Dendritic cell treated with granulocyte-macrophage colony-stimulating factor and Interleukin-4, amounts not matched to agents 40 ng/mL and 50 ng/mL, for 4 days (primary cell): ENCODE measurements around the gene TMPRSS13.
A peak's percentile ranks its signal among the peaks of the same experiment; 100 is the strongest.
"Not testable (repeated sequence)": the region's sequence is repeated elsewhere in the genome, so short reads cannot be mapped to it uniquely, and the experiment has no call there.

Experiments used
- H3K27ac Mint-ChIP-seq: one replicate; pipeline ENCODE4 v1.8.0; 2022; ENCODE audit warnings: mild to moderate bottlenecking, mixed read lengths
- H3K27me3 Mint-ChIP-seq: one replicate; pipeline ENCODE4 v1.8.0; 2022; ENCODE audit warnings: mild to moderate bottlenecking, mixed read lengths
- H3K36me3 Mint-ChIP-seq: one replicate; pipeline ENCODE4 v1.8.0; 2022; ENCODE audit warnings: low read depth, mixed read lengths
- H3K4me1 Mint-ChIP-seq: one replicate; pipeline ENCODE4 v1.8.0; 2022; ENCODE audit warnings: low read depth, mixed read lengths
- H3K4me3 Mint-ChIP-seq: one replicate; pipeline ENCODE4 v1.8.0; 2022; ENCODE audit warnings: mild to moderate bottlenecking, moderate library complexity, mixed read lengths
- H3K9me3 Mint-ChIP-seq: one replicate; pipeline ENCODE4 v1.8.0; 2022; ENCODE audit warnings: mixed read lengths
- intact Hi-C: fragments of 100-400 bp; cut with micrococcal nuclease; formaldehyde crosslinking; loops from one replicate; pipeline ENCODE4 v1.15.0; 2022

The TMPRSS13 gene

DNA sequence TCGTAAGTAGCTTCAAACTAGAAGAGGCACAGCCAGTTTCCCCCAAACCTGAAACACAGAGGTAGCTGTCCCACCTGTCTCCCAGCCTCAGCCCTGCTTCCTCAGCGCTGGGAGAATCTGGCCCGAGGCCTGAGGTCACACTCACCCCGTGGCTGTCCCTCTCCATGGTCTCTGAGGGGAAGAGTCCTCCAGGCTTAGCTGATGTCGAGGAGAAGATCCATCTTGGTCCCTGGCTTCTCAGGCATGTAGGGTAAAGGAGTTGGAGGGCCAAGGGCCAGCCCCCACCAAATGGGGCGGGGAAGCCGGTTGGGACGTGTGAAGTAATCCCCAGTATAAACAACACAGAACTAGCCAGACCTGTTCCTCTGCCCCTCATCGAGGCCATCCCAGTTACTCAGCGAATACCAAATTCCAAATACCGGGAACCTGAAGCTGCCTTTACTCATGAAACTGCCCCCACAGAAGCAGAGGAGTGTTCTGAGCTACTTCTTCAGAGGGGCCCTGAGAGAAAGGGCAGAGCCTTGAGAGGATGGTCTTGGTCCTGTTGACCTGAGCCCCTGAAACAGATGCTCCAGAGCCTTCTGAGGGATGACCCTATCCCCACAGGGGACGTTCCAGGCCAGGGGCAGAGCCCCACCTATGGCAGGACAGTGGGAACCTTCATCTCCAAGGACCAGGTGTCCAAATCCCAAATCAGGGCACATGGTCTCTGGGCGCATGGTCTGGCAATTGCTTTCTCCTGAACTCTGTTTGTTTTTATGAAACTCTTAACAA, at the start of gene TMPRSS13:
Gene TMPRSS13, minus strand, starts transcription at position 261 of the 774 bp plus-strand sequence. Its CDS starts 95 bp downstream, at position 166.
- H3K36me3 Mint-ChIP-seq, result no peaks in the 10 kb centered on the region
- no peaks in the 10 kb centered on the region for H3K9me3 Mint-ChIP-seq
- intact Hi-C loops, result no loop called here
- peak within 1 kb of the TSS; percentile 58 for H3K27ac Mint-ChIP-seq
- peaks cover 21% of the 10 kb centered on the region for H3K27me3 Mint-ChIP-seq
- H3K4me3 Mint-ChIP-seq, result no peak within 1 kb of the TSS
- peaks cover 61% of the 10 kb centered on the region for H3K4me1 Mint-ChIP-seq

DNA sequence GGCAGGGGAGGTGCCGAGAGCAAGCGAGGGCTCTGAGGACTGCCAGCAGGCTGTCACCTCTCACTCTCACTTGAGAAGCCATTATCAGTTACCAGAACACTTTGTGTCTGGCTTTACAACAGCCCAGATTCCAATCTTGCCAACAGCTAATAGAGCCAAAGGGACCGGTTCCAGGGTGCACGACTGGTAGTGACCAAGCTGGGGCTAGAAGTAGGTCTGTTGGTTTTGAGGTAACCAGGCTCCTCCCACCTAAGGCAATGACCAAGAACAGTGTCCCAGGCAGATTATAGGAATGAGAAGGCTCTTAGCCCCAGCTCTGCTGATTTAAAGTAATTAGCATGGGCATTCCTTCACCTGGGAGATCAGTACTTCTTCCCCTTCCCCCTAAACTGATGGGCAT, 49.8 kb upstream of the TMPRSS13 start:
- H3K27me3 Mint-ChIP-seq, result no peaks in the 10 kb centered on the region
- no peaks in the 10 kb centered on the region for H3K9me3 Mint-ChIP-seq
- peak overlapping the region; percentile 100 for H3K27ac Mint-ChIP-seq
- H3K4me1 Mint-ChIP-seq, result peaks cover 83% of the 10 kb centered on the region
- H3K36me3 Mint-ChIP-seq, result peaks cover 23% of the 10 kb centered on the region
- H3K4me3 Mint-ChIP-seq, result peak overlapping the region; percentile 56
- intact Hi-C loops, result no loop called here

DNA sequence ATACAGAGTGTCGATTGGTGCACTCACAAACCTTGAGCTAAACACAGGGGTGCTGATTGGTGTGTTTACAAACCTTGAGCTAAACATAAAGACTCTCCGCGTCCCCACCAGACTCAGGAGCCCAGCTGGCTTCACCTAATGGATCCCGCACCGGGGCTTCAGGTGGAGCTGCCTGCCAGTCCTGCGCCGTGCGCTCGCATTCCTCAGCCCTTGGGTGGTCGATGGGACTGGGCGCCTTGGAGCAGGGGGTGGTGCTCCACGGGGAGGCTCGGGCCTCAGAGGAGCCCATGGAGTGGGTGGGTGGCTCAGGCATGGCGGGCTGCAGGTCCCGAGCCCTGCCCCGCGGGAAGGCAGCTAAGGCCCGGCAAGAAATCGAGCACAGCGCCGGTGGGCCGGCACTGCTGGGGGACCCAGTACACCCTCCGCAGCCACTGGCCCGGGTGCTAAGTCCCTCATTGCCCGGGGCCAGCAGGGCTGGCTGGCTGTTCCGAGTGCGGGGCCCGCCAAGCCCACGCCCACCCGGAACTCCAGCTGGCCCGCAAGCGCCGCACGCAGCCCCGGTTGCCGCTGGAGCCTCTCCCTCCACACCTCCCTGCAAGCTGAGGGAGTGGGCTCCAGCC, 49.2 kb upstream of the TMPRSS13 start:
- H3K27ac Mint-ChIP-seq, result peak overlapping the region; percentile 100
- H3K4me1 Mint-ChIP-seq, result peaks cover 81% of the 10 kb centered on the region
- intact Hi-C loops, H3K9me3 Mint-ChIP-seq, H3K27me3 Mint-ChIP-seq, H3K4me3 Mint-ChIP-seq: not testable (repeated sequence)
- H3K36me3 Mint-ChIP-seq, result peaks cover 17% of the 10 kb centered on the region

DNA sequence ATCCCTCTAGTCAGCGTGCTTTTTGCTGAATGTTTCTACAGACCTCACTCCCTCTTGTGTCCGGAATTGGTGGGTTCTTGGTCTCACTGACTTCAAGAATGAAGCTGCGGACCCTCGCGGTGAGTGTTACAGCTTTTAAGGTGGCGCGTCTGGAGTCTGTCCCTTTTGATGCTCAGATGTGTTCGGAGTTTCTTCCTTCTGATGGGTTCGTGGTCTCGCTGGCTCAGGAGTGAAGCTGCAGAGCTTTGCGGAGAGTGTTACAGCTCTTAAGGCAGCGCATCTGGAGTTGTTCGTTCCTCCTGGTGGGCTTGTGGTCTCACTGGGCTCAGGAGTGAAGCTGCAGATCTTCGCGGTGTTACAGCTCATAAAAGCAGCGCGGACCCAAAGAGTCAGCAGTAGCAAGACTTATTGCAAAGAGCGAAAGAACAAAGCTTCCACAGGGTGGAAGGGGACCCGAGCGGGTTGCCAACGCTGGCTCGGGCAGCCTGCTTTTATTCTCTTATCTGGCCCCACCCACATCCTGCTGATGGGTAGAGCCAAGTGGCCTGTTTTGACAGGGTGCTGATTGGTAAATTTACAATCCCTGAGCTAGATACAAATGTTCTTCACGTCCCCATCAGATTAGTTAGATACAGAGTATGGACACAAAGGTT, 48.5 kb upstream of the TMPRSS13 start:
- H3K4me1 Mint-ChIP-seq, result peaks cover 81% of the 10 kb centered on the region
- H3K27ac Mint-ChIP-seq, result peak overlapping the region; percentile 100
- intact Hi-C loops, H3K27me3 Mint-ChIP-seq, H3K9me3 Mint-ChIP-seq: not testable (repeated sequence)
- H3K36me3 Mint-ChIP-seq, result peaks cover 15% of the 10 kb centered on the region
- peak overlapping the region; percentile 30 for H3K4me3 Mint-ChIP-seq

DNA sequence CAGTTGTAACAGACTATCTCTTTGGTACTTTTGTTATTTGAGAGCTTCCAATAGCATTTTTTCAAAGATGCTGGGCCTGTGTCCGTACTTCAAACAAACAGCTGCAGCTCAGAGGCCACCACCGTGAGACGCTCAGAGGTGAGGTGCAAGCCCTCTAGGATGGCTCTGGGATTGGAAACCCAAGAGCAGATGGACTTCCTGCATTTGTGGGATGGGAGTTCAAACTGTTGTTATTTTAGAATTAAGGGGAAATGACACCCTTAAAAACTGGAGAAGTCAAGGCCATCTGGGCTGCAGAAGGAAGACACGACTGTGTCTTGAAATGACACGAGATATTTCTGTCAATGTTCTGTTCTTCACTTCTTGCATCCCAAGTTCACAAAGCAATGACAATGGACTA, 47.8 kb upstream of the TMPRSS13 start:
- Mint-ChIP-seq H3K9me3 (no peaks in the 10 kb centered on the region), H3K4me3 (peak overlapping the region; percentile 50), H3K27ac (peak overlapping the region; percentile 100), H3K4me1 (peaks cover 86% of the 10 kb centered on the region), H3K36me3 (peaks cover 15% of the 10 kb centered on the region), H3K27me3 (no peaks in the 10 kb centered on the region)
- intact Hi-C loops, result no loop called here

DNA sequence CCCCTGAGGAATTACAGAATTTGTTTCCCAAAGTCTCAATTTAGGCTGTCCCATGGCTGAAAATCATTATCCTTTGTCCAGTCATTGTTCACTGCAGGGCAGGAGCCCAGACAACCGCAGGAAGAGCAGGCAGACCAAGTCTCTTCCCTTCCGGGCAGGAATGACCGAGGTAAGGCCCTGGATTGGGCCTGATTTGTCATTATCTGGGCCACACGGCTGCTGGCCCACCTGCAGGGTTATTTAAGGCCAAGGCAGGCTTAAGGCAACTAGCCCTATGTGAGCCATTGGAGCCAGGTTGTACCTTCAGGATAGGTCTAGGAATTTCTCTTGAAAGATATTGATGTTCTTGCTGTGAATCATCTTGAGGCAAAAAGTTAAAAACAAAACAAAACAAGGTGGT, 47.2 kb upstream of the TMPRSS13 start:
- no peaks in the 10 kb centered on the region for H3K27me3 Mint-ChIP-seq
- no peak overlapping the region for H3K4me3 Mint-ChIP-seq
- no peaks in the 10 kb centered on the region for H3K9me3 Mint-ChIP-seq
- intact Hi-C loops, result no loop called here
- H3K36me3 Mint-ChIP-seq, result peaks cover 15% of the 10 kb centered on the region
- H3K27ac Mint-ChIP-seq, result peak overlapping the region; percentile 100
- peaks cover 86% of the 10 kb centered on the region for H3K4me1 Mint-ChIP-seq

DNA sequence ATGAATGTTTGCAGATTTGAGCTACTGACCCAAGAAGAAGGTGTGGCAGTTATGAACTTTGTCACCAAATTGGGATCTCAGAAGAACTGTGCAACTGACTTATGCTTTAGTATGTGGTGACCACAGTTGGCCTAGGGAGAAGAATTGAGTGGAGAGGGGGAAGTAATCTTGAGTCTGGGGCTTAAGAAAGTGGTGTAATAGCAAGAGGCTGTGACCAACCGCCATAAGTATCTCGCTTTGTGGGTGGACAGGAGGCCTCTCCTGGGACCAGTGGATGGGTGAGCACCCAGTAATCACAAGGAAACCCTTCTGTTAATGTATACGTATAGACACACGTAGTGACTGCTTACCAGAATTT, 44.3 kb upstream of the TMPRSS13 start:
- Mint-ChIP-seq H3K27ac (peak overlapping the region; percentile 100), H3K9me3 (no peaks in the 10 kb centered on the region), H3K4me1 (peaks cover 95% of the 10 kb centered on the region), H3K4me3 (no peak overlapping the region), H3K36me3 (peaks cover 15% of the 10 kb centered on the region), H3K27me3 (no peaks in the 10 kb centered on the region)
- intact Hi-C loops, result no loop called here

DNA sequence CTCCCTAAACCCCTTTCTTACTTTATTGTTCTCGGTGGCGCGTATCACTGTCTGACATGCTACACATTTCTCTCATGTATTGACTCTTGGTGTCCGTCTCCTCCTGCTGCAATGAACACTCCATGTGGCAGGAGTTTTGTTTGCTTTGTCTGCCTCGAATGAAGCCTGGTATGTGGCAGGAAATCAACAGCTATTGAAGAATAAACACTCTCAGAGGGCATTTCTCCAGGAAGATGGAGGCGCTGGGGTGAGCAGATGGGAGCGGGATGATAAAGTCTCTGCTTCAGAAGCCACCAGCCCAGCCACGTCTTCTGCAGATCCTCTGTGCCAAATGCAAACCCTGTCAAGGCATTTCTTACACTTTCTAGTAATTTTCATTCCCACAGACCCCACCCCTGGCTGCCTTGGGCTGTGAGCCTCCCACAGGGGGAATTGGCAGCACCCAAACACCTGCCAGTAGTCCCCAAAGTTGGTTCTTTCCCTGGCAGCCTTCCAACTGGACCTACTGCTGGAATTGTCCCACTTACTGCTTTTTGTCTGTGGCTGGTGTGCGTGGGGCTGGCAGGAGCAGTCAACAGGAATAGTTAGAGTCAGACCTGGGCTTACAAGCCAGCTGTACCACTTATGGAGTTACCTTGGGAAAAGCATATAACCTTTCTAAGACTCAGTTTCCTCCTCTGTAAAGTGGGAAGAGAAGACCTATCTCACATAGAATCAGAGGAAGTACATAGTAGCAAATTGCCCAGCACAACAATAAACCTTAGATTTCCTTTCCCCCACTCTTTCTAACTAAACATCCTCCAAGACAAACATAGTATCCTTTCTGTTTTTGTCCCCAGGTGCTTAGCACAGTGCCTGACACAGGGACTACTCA, 43.7 kb upstream of the TMPRSS13 start:
- no peaks in the 10 kb centered on the region for H3K9me3 Mint-ChIP-seq
- no peaks in the 10 kb centered on the region for H3K27me3 Mint-ChIP-seq
- intact Hi-C loops, result no loop called here
- H3K27ac Mint-ChIP-seq, result peak overlapping the region; percentile 100
- H3K4me3 Mint-ChIP-seq, result no peak overlapping the region
- H3K4me1 Mint-ChIP-seq, result peaks cover 95% of the 10 kb centered on the region
- peaks cover 13% of the 10 kb centered on the region for H3K36me3 Mint-ChIP-seq

DNA sequence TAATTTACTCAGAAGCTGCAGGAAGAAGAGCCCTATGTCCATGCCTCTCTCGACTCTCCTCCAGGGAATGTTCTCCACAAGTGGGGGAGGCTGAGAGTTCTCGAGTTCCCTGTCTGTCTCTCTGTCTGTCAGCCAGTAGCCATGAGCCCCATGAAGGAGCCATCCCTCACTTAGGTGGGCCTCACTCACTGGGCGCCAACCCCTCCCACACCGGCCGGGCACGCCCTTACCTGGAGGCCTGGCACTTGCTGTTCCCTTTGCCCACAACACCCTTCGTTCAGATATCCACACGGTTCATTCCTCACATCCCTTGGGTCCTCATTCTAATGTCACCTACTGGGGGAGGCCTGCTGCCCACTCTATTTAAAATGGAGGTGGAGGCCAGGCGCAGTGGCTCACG, 42.8 kb upstream of the TMPRSS13 start:
- H3K9me3 Mint-ChIP-seq, result no peaks in the 10 kb centered on the region
- intact Hi-C loops, result no loop called here
- peaks cover 88% of the 10 kb centered on the region for H3K4me1 Mint-ChIP-seq
- H3K4me3 Mint-ChIP-seq, result no peak overlapping the region
- peak overlapping the region; percentile 100 for H3K27ac Mint-ChIP-seq
- no peaks in the 10 kb centered on the region for H3K27me3 Mint-ChIP-seq
- peaks cover 4% of the 10 kb centered on the region for H3K36me3 Mint-ChIP-seq

DNA sequence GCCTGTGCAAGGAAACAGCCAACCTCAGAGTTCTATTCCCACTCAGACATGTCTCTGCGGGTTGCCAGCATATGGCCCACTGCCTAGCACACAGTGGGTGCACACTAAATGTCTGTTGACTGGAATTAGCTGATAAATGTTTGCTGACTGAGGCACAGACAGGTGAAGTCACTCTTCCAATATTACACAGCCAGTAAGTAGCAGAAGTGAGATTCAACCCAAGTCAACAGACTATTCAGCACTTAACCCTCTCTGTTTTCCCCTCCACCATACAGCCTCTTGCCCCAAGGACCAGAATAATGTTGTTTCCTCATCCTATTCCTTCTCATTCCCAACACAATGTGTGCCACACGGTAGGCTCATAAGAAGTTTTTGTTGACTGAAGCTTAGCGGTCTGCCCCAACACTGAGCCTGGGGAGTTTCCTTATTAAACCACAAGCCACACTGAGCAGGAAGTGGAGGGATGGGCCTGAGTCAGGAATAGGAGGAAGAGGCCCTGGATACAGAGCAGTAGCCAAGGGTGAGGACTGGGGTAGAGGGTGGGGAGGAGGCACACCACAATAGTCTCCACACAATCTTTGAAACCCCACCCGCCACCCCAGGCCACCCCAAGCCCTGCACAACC, 41.3 kb upstream of the TMPRSS13 start:
- Mint-ChIP-seq H3K36me3 (no peaks in the 10 kb centered on the region), H3K27ac (peak overlapping the region; percentile 100), H3K9me3 (no peaks in the 10 kb centered on the region), H3K27me3 (no peaks in the 10 kb centered on the region), H3K4me3 (peak overlapping the region; percentile 50), H3K4me1 (peaks cover 78% of the 10 kb centered on the region)
- intact Hi-C loops, result no loop called here

DNA sequence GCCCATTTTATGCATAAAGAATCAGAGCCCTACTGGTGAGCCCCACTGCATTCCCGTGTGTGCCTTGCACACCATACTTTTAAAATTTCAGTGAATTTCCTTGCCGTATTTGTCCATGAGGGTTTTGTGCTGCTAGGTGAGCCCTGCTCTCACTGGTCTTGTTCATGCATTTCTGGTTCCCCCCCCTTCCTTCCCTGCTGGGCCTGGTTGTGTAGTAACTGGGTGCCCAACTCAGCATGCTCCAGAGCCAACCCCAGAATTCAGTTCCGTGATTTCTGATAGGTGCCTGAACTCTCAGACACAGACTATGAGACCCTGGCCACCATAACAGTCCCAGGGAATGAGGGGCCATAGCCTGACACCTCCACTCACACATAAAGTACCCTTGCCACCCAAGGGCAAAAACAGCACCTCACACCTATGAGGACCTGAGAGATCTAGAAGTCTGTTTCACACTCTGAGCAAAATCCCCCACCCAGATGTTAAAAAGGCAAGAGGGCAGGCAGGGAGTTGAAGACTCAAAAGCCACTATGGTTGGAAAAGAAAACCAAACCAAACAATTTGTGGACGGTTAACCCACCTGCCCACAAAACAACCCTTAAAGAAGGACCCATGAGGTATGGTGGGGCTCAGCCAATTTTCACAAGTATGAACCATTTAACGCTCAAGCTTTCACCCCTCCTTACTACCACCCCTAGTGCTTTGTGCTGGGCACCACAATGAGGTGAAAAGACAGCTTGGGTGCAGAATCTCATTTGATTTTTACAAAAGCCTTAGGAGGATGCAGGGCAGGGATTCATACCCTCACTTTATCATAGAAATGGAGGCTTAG, 40.2 kb upstream of the TMPRSS13 start:
- Mint-ChIP-seq H3K4me3 (no peak overlapping the region), H3K27ac (peak overlapping the region; percentile 100), H3K36me3 (no peaks in the 10 kb centered on the region), H3K27me3 (no peaks in the 10 kb centered on the region), H3K9me3 (no peaks in the 10 kb centered on the region), H3K4me1 (peaks cover 68% of the 10 kb centered on the region)
- intact Hi-C loops, result no loop called here

DNA sequence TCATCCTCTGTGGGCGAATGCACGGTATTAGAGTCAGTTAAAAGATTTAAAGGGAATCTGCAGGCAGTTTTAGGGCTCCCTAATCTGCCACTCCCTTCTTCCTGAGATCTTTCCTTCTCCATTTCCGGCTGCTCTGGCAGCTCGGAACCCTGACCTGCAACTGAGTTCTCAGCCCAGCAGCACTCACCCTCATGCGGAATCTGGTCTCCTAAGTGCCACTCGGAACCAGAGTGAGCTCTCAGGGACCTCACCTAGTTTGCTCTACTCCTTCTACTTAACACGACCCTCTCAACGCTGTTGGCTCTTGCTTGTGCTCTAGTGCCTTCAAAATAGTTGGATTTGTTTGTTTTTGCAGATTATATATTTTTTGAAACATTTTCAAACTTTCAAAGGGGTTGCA, 37.7 kb upstream of the TMPRSS13 start:
- intact Hi-C loops, result no loop called here
- no peak overlapping the region for H3K4me3 Mint-ChIP-seq
- H3K27ac Mint-ChIP-seq, result peak overlapping the region; percentile 9
- H3K36me3 Mint-ChIP-seq, result no peaks in the 10 kb centered on the region
- no peaks in the 10 kb centered on the region for H3K27me3 Mint-ChIP-seq
- peaks cover 48% of the 10 kb centered on the region for H3K4me1 Mint-ChIP-seq
- no peaks in the 10 kb centered on the region for H3K9me3 Mint-ChIP-seq

DNA sequence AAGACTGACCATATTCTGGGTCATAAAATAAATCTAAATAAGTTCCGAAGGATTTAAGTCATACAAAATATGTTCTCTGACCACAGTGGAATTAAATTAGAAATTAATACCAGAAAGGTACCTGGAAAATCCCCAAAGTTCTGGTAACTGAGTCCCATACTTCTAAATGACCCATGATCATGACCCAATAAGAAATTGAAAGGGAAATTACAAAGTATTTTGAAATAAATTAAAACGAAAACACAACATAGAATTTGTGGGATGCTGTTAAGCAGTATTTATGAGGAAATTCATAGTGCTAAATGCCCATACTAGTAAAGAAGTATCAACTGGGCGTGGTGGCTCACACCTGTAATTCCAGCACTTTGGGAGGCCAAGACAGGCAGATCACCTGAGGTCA, 33.6 kb upstream of the TMPRSS13 start:
- Mint-ChIP-seq H3K27me3 (no peaks in the 10 kb centered on the region), H3K9me3 (peaks cover 14% of the 10 kb centered on the region), H3K27ac (no peak overlapping the region), H3K4me1 (peaks cover 45% of the 10 kb centered on the region), H3K36me3 (peaks cover 13% of the 10 kb centered on the region), H3K4me3 (no peak overlapping the region)
- intact Hi-C loops, result no loop called here
